Thyroid gland (tissue), 4 donors: ENCODE data around the gene EBI3.

Source experiments
- CTCF ChIP-seq, 6 experiments: fragments of 200-600 bp in 3 of 6; fragments of 450-650 bp in 3 of 6; sonication (generic) in 3 of 6; IDR thresholded peaks; one replicate each; pipeline ENCODE4 v1.5.1; 2016 to 2019; ENCODE audit warnings: antibody characterized with exemption in 6 of 6, mild to moderate bottlenecking in 2 of 6, inconsistent platforms in 1 of 6, moderate library complexity in 1 of 6
- POLR2A ChIP-seq, 2 donors: fragments of 450-650 bp; IDR thresholded peaks; one replicate each; pipeline ENCODE4 v1.6.1; 2017; ENCODE audit warnings: antibody characterized with exemption in 2 of 2, mild to moderate bottlenecking in 2 of 2, moderate library complexity in 1 of 2

GRCh38 chr19:4186087-4186993 is 43.0 kb upstream of the EBI3 start:
- TF ChIP-seq CTCF (IDR thresholded peaks at IDR 0.05) (peak; percentile 28 to 67 (median 46)), POLR2A (IDR thresholded peaks at IDR 0.05) (no peak)
